ENCODE results near the gene DNM3. TPM values are rescaled to one million over a fixed set of nuclear protein-coding genes. Genes with fewer than 3 reads are reported as not detected.

Gene DNM3
- polyA plus RNA-seq, 1 of the 3 experiments (the other 2 are of a cell fraction), result 0.43 TPM

GRCh38 chr1:172448995-172449584, 607.8 kb downstream of the DNM3 start:
- Histone ChIP-seq H2AFZ (ENCODE audit: low read depth) (peak overlapping the region; percentile 75; the same call in 1 of the 2 replicates), H3K4me2 (no peak overlapping the region), H4K20me1 (ENCODE audit: insufficient read depth) (no peaks in the 10 kb centered on the region), H3K9me3 (no peaks in the 10 kb centered on the region), H3K9me2 (no peaks in the 10 kb centered on the region), H3K9ac (no peak overlapping the region), H3K27me3 (ENCODE audit: insufficient read depth) (no peaks in the 10 kb centered on the region), H3K27ac (ENCODE audit: low read depth in 2 of 2, low read length in 1 of 2) (no peak overlapping the region), H3K4me1 (ENCODE audit: control insufficient read depth in 1 of 2, insufficient read depth in 2 of 2, low read depth in 1 of 2, low read length in 1 of 2) (peaks cover 0 to 12% of the 10 kb centered on the region in 2 experiments; a peak in 2 of 4 replicates), H3K79me2 (ENCODE audit: insufficient read depth) (no peaks in the 10 kb centered on the region), H3K4me3 (ENCODE audit: low read depth in 2 of 2, low read length in 1 of 2) (no peak overlapping the region), H3F3A (replicated peaks; ENCODE audit: insufficient read depth) (no peaks in the 10 kb centered on the region), H3K36me3 (replicated peaks in 1 of 2; ENCODE audit: control insufficient read depth in 1 of 2, insufficient read depth in 2 of 2, low read length in 1 of 2) (no peaks in the 10 kb centered on the region)
- TF ChIP-seq MEF2A (IDR thresholded peaks at IDR 0.05; ENCODE audit: borderline replicate concordance, low read depth) (no peak), RCOR1 (IDR thresholded peaks at IDR 0.05; ENCODE audit: low read length) (no peak), RXRA (IDR thresholded peaks at IDR 0.05; ENCODE audit: borderline replicate concordance, low read depth) (no peak), EZH2phosphoT487 (IDR thresholded peaks at IDR 0.05; ENCODE audit: borderline replicate concordance, low read depth) (no peak), POLR2AphosphoS5 (IDR thresholded peaks at IDR 0.05; ENCODE audit: low read depth, low read length) (no peak), REST (IDR thresholded peaks at IDR 0.05; ENCODE audit: low read depth, low read length) (no peak), FOXJ3 (CRISPR knock-in tag; IDR thresholded peaks at IDR 0.05) (no peak), TAF1 (IDR thresholded peaks at IDR 0.05; ENCODE audit: borderline replicate concordance, low read depth, low read length) (no peak)
- CTCF ChIA-PET, result interaction anchor here (0.6 to 6.2 kb wide), 6 partner anchors 14 to 446 kb away, joined by 3 to 57 read pairs (median 6); no protein-coding TSS in a partner anchor
- POLR2A ChIA-PET, result no interaction called here
- DNase-seq, result no peak
- 78% methylated on average over 6 of the region's 6 CpGs for WGBS (ENCODE audit: low lambda C conversion rate)

GRCh38 chr1:172449585-172450523, 608.6 kb downstream of the DNM3 start:
- H3K27me3 ChIP-seq (ENCODE audit: insufficient read depth), result no peaks in the 10 kb centered on the region
- H3K4me1 ChIP-seq (ENCODE audit: control insufficient read depth in 1 of 2, insufficient read depth in 2 of 2, low read depth in 1 of 2, low read length in 1 of 2), result peaks cover 0 to 12% of the 10 kb centered on the region in 2 experiments; a peak in 2 of 4 replicates
- H3K9ac ChIP-seq, result no peak overlapping the region
- no peaks in the 10 kb centered on the region for H4K20me1 ChIP-seq (ENCODE audit: insufficient read depth)
- H3K4me2 ChIP-seq, result no peak overlapping the region
- H3F3A ChIP-seq (replicated peaks; ENCODE audit: insufficient read depth), result no peaks in the 10 kb centered on the region
- H3K27ac ChIP-seq (ENCODE audit: low read depth in 2 of 2, low read length in 1 of 2), result no peak overlapping the region
- WGBS (ENCODE audit: low lambda C conversion rate), result 65% methylated on average over 16 of the region's 18 CpGs
- ChIA-PET POLR2A (no interaction called here), CTCF (interaction anchor here (0.6 to 6.2 kb wide), 18 partner anchors 10 to 447 kb away, joined by 3 to 57 read pairs (median 3); no protein-coding TSS in a partner anchor)
- H3K4me3 ChIP-seq (ENCODE audit: low read depth in 2 of 2, low read length in 1 of 2), result no peak overlapping the region; a peak in 1 of 4 replicates
- H3K9me2 ChIP-seq, result no peaks in the 10 kb centered on the region
- H2AFZ ChIP-seq (ENCODE audit: low read depth), result peak overlapping the region; percentile 75
- peak; percentile 71 for DNase-seq
- H3K9me3 ChIP-seq, result no peaks in the 10 kb centered on the region
- H3K36me3 ChIP-seq (replicated peaks in 1 of 2; ENCODE audit: control insufficient read depth in 1 of 2, insufficient read depth in 2 of 2, low read length in 1 of 2), result no peaks in the 10 kb centered on the region
- H3K79me2 ChIP-seq (ENCODE audit: insufficient read depth), result no peaks in the 10 kb centered on the region
- TF ChIP-seq ZBTB33 (IDR thresholded peaks at IDR 0.05; ENCODE audit: borderline replicate concordance, low read depth) (no peak), RAD21 (IDR thresholded peaks at IDR 0.05; ENCODE audit: low read length) (peak; percentile 89), MXI1 (IDR thresholded peaks at IDR 0.05; ENCODE audit: low read depth, low read length) (no peak), RXRA (IDR thresholded peaks at IDR 0.05; ENCODE audit: borderline replicate concordance, low read depth) (no peak), CTCF (IDR thresholded peaks at IDR 0.05) (peak; percentile 72), SMC3 (IDR thresholded peaks at IDR 0.05; ENCODE audit: low read depth, low read length) (peak; percentile 86), FOXJ3 (CRISPR knock-in tag; IDR thresholded peaks at IDR 0.05) (no peak), SIN3A (IDR thresholded peaks at IDR 0.05; ENCODE audit: borderline replicate concordance, low read depth, low read length) (no peak), MEF2A (IDR thresholded peaks at IDR 0.05; ENCODE audit: borderline replicate concordance, low read depth) (no peak), RCOR1 (IDR thresholded peaks at IDR 0.05; ENCODE audit: low read length) (no peak), NFIC (IDR thresholded peaks at IDR 0.05; ENCODE audit: borderline replicate concordance) (no peak), TAF1 (IDR thresholded peaks at IDR 0.05; ENCODE audit: borderline replicate concordance, low read depth, low read length) (peak; percentile 31; the same call in 1 of the 2 replicates), RFX5 (IDR thresholded peaks at IDR 0.05; ENCODE audit: low read length) (no peak)
